Measurements from ENCODE around the gene KIF5A. TPM values are rescaled to one million over a fixed set of nuclear protein-coding genes. Genes with fewer than 3 reads are reported as not detected.
A peak's percentile ranks its signal among the peaks of the same experiment; 100 is the strongest.

Gene KIF5A
- total RNA-seq, 2 donors from 2014 or later = 0.81 to 2.7 TPM

GRCh38 chr12:57611827-57612710 is 62.2 kb downstream of the KIF5A start:
- peak overlapping the region; percentile 80 for H3K4me3 ChIP-seq
- H3K27me3 ChIP-seq (replicated peaks; ENCODE audit: insufficient read depth) = no peaks in the 10 kb centered on the region
- no peak for DNase-seq (ENCODE audit: low spot score)
- peaks cover 11 to 59% of the 10 kb centered on the region in 2 donors for H3K4me1 ChIP-seq (ENCODE audit: control insufficient read depth in 1 of 2, low read depth in 2 of 2)
- no peak for TF ChIP-seq CTCF (IDR thresholded peaks at IDR 0.05)
- peak overlapping the region; percentile 97 to 99 for H3K27ac ChIP-seq
- H3K36me3 ChIP-seq = peaks cover 33% of the 10 kb centered on the region
- no peaks in the 10 kb centered on the region for H3K9me3 ChIP-seq
- no peak for ATAC-seq (ENCODE audit: insufficient number of reproducible peaks, low FRiP score, low read depth)

GRCh38 chr12:57612711-57613426 is 63.0 kb downstream of the KIF5A start:
- Histone ChIP-seq H3K4me1 (ENCODE audit: control insufficient read depth in 1 of 2, low read depth in 2 of 2) (peaks cover 11 to 59% of the 10 kb centered on the region in 2 donors), H3K36me3 (peaks cover 28% of the 10 kb centered on the region), H3K4me3 (peak overlapping the region; percentile 80), H3K9me3 (no peaks in the 10 kb centered on the region), H3K27me3 (replicated peaks; ENCODE audit: insufficient read depth) (no peaks in the 10 kb centered on the region), H3K27ac (peak overlapping the region; percentile 42 to 99)
- ATAC-seq (ENCODE audit: insufficient number of reproducible peaks, low FRiP score, low read depth) = no peak
- DNase-seq (ENCODE audit: low spot score) = no peak
- TF ChIP-seq CTCF (IDR thresholded peaks at IDR 0.05) = no peak

GRCh38 chr12:57613427-57614109 is 63.7 kb downstream of the KIF5A start:
- Histone ChIP-seq H3K27me3 (replicated peaks; ENCODE audit: insufficient read depth) (no peaks in the 10 kb centered on the region), H3K27ac (no peak overlapping the region), H3K9me3 (no peaks in the 10 kb centered on the region), H3K4me3 (no peak overlapping the region), H3K36me3 (peaks cover 28% of the 10 kb centered on the region), H3K4me1 (ENCODE audit: control insufficient read depth in 1 of 2, low read depth in 2 of 2) (peaks cover 11 to 59% of the 10 kb centered on the region in 2 donors)
- TF ChIP-seq CTCF (IDR thresholded peaks at IDR 0.05) = no peak
- DNase-seq (ENCODE audit: low spot score) (no peak), ATAC-seq (ENCODE audit: insufficient number of reproducible peaks, low FRiP score, low read depth) (no peak)

GRCh38 chr12:57614178-57614947 is 64.5 kb downstream of the KIF5A start:
- no peak for TF ChIP-seq CTCF (IDR thresholded peaks at IDR 0.05)
- H3K27ac ChIP-seq = no peak overlapping the region
- H3K9me3 ChIP-seq = no peaks in the 10 kb centered on the region
- H3K4me3 ChIP-seq = no peak overlapping the region
- ATAC-seq (ENCODE audit: insufficient number of reproducible peaks, low FRiP score, low read depth) = no peak
- no peak for DNase-seq (ENCODE audit: low spot score)
- peaks cover 11 to 55% of the 10 kb centered on the region in 2 donors for H3K4me1 ChIP-seq (ENCODE audit: control insufficient read depth in 1 of 2, low read depth in 2 of 2)
- H3K36me3 ChIP-seq = peaks cover 28% of the 10 kb centered on the region
- H3K27me3 ChIP-seq (replicated peaks; ENCODE audit: insufficient read depth) = no peaks in the 10 kb centered on the region

All from thoracic aorta (tissue), 2 donors.